Peyer's patch (tissue), 4 donors: ENCODE measurements around the gene RUNX1.

ENCODE experiments used
- POLR2A ChIP-seq, 2 donors: fragments of 450-650 bp; IDR thresholded peaks; one replicate each; pipeline ENCODE4 v1.5.1; 2017; ENCODE audit warnings: antibody characterized with exemption in 2 of 2, mild to moderate bottlenecking in 2 of 2, moderate library complexity in 2 of 2
- TF ChIP-seq, protein P1 (sequence below), 6 experiments: fragments of 450-650 bp in 4 of 6; fragments of 200-600 bp in 2 of 6; sonication (generic) in 1 of 6; IDR thresholded peaks; one replicate each; pipeline ENCODE4 v1.5.1; 2017 to 2019; ENCODE audit warnings: antibody characterized with exemption in 6 of 6, mild to moderate bottlenecking in 3 of 6, moderate library complexity in 1 of 6

DNA sequence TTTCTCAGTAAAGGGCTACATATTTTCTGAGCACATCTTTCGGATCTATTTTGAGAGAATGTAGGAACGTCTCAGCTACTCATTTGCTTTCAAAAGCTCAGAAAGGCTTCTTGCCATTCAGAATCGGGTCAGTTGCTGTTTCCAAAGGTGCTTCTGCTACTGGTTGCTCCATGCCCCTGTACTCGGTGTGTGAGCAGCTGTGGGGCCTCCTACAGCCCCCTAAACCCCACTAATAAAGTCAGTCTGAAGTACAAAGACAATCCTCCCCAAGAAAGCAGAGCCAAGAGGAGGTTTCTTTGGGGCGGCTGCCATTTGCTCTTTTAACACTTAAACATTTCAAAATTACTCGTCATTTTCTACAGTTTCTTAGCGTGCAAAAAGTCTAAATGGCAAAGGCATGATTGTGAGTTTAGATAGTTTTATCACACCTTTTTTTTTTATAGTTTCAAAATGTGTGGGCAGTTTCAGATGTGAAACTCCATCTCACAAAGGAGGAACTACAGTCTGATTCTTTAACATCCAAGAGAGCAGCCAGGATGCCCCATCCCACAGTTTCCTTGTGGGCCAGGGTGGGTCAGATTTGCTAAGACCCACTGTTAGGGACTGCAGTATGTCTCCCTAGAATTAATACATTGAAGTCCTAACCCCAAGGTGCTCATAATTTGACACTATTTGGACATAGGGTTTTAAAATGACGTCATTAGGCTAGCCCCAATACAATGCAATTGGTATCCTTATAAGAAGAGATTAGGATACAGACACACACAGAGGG lies 4.1 kb downstream of the RUNX1 start:
- TF ChIP-seq, protein P1, sequence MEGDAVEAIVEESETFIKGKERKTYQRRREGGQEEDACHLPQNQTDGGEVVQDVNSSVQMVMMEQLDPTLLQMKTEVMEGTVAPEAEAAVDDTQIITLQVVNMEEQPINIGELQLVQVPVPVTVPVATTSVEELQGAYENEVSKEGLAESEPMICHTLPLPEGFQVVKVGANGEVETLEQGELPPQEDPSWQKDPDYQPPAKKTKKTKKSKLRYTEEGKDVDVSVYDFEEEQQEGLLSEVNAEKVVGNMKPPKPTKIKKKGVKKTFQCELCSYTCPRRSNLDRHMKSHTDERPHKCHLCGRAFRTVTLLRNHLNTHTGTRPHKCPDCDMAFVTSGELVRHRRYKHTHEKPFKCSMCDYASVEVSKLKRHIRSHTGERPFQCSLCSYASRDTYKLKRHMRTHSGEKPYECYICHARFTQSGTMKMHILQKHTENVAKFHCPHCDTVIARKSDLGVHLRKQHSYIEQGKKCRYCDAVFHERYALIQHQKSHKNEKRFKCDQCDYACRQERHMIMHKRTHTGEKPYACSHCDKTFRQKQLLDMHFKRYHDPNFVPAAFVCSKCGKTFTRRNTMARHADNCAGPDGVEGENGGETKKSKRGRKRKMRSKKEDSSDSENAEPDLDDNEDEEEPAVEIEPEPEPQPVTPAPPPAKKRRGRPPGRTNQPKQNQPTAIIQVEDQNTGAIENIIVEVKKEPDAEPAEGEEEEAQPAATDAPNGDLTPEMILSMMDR (IDR thresholded peaks at IDR 0.05), result no peak
- no peak for TF ChIP-seq POLR2A (IDR thresholded peaks at IDR 0.05)
